ENCODE data around the gene HDAC4.

The HDAC4 gene

GRCh38 chr2:239345251-239345650, 55.6 kb downstream of the HDAC4 start:
- H3K9ac ChIP-seq (ENCODE audit: low read length) = no peak overlapping the region
- TF ChIP-seq EZH2phosphoT487 (conservative IDR thresholded peaks at IDR 0.05; ENCODE audit: low read length) (no peak), CTCF (IDR thresholded peaks at IDR 0.05; ENCODE audit: insufficient read depth, low read length, poor library complexity, severe bottlenecking) (no peak)
- H3K9me3 ChIP-seq (ENCODE audit: insufficient read depth, low read length) = 0 out of 2 replicates have a peak, but pooled peaks cover 5% of the 10 kb centered on the region
- no peak overlapping the region for H3K27ac ChIP-seq (ENCODE audit: low read depth, low read length)
- no peak overlapping the region for H2AFZ ChIP-seq (ENCODE audit: low read depth, low read length, severe bottlenecking)
- no peak overlapping the region for H3K4me3 ChIP-seq (ENCODE audit: insufficient read depth, low read length, poor library complexity, severe bottlenecking)
- H3K27me3 ChIP-seq (ENCODE audit: low read length) = no peaks in the 10 kb centered on the region
- H3K4me2 ChIP-seq (ENCODE audit: low read depth, low read length, poor library complexity, severe bottlenecking) = no peak overlapping the region
- no peaks in the 10 kb centered on the region for H3K9me2 ChIP-seq (replicated peaks; ENCODE audit: insufficient read depth, low read length)
- no peaks in the 10 kb centered on the region for H4K20me1 ChIP-seq (ENCODE audit: low read depth, low read length)
- no peaks in the 10 kb centered on the region for H3K79me2 ChIP-seq (ENCODE audit: insufficient read depth, low read length)
- H3F3A ChIP-seq (ENCODE audit: insufficient read depth) = no peaks in the 10 kb centered on the region
- H3K36me3 ChIP-seq (ENCODE audit: low read length) = no peaks in the 10 kb centered on the region

GRCh38 chr2:239344857-239345216, 56.0 kb downstream of the HDAC4 start:
- Histone ChIP-seq H3K4me3 (ENCODE audit: insufficient read depth, low read length, poor library complexity, severe bottlenecking) (no peak overlapping the region), H3K9ac (ENCODE audit: low read length) (no peak overlapping the region)

GRCh38 chr2:239343946-239344856, 56.6 kb downstream of the HDAC4 start:
- Histone ChIP-seq H4K20me1 (ENCODE audit: low read depth, low read length) (no peaks in the 10 kb centered on the region), H3K27ac (ENCODE audit: low read depth, low read length) (no peak overlapping the region), H3K9me3 (ENCODE audit: insufficient read depth, low read length) (0 out of 2 replicates have a peak, but pooled peaks cover 5% of the 10 kb centered on the region), H3K79me2 (ENCODE audit: insufficient read depth, low read length) (no peaks in the 10 kb centered on the region), H3K36me3 (ENCODE audit: low read length) (no peaks in the 10 kb centered on the region), H3K4me3 (ENCODE audit: insufficient read depth, low read length, poor library complexity, severe bottlenecking) (no peak overlapping the region), H2AFZ (ENCODE audit: low read depth, low read length, severe bottlenecking) (no peak overlapping the region), H3F3A (ENCODE audit: insufficient read depth) (no peaks in the 10 kb centered on the region), H3K4me2 (ENCODE audit: low read depth, low read length, poor library complexity, severe bottlenecking) (no peak overlapping the region), H3K9me2 (replicated peaks; ENCODE audit: insufficient read depth, low read length) (no peaks in the 10 kb centered on the region), H3K27me3 (ENCODE audit: low read length) (no peaks in the 10 kb centered on the region), H3K9ac (ENCODE audit: low read length) (no peak overlapping the region)
- TF ChIP-seq EZH2phosphoT487 (conservative IDR thresholded peaks at IDR 0.05; ENCODE audit: low read length) = no peak
- TF ChIP-seq CTCF (IDR thresholded peaks at IDR 0.05; ENCODE audit: insufficient read depth, low read length, poor library complexity, severe bottlenecking) = no peak

More at GRCh38 chr2:239344857-239345216, 56.0 kb downstream of the HDAC4 start:
- Histone ChIP-seq H3K9me3 (ENCODE audit: insufficient read depth, low read length) (0 out of 2 replicates have a peak, but pooled peaks cover 5% of the 10 kb centered on the region), H4K20me1 (ENCODE audit: low read depth, low read length) (no peaks in the 10 kb centered on the region), H3K27ac (ENCODE audit: low read depth, low read length) (no peak overlapping the region), H3K36me3 (ENCODE audit: low read length) (no peaks in the 10 kb centered on the region), H3K4me2 (ENCODE audit: low read depth, low read length, poor library complexity, severe bottlenecking) (no peak overlapping the region), H3K9me2 (replicated peaks; ENCODE audit: insufficient read depth, low read length) (no peaks in the 10 kb centered on the region), H3K27me3 (ENCODE audit: low read length) (no peaks in the 10 kb centered on the region), H3F3A (ENCODE audit: insufficient read depth) (no peaks in the 10 kb centered on the region), H3K79me2 (ENCODE audit: insufficient read depth, low read length) (no peaks in the 10 kb centered on the region), H2AFZ (ENCODE audit: low read depth, low read length, severe bottlenecking) (no peak overlapping the region)
- TF ChIP-seq CTCF (IDR thresholded peaks at IDR 0.05; ENCODE audit: insufficient read depth, low read length, poor library complexity, severe bottlenecking) (no peak), EZH2phosphoT487 (conservative IDR thresholded peaks at IDR 0.05; ENCODE audit: low read length) (no peak)
